Fibroblast of lung (primary cell): ENCODE results near the gene EFNA2.

Experiments
- EZH2 ChIP-seq: IDR thresholded peaks from 2 replicates; pipeline ENCODE4 v1.5.1; 2012; ENCODE audit warnings: low read length, control low read depth, mild to moderate bottlenecking; ENCODE audit errors: missing control alignments
- TF ChIP-seq, protein P1 (sequence below), 2 donors: IDR thresholded peaks in 1 of 2; conservative IDR thresholded peaks in 1 of 2; 1 replicate in 1 of 2; 2 replicates in 1 of 2; pipeline ENCODE4 v1.5.1; 2011 to 2012; ENCODE audit warnings: low read length in 2 of 2, control low read depth in 1 of 2, inconsistent platforms in 1 of 2, low read depth in 1 of 2, mild to moderate bottlenecking in 1 of 2

- TF ChIP-seq, protein P1, sequence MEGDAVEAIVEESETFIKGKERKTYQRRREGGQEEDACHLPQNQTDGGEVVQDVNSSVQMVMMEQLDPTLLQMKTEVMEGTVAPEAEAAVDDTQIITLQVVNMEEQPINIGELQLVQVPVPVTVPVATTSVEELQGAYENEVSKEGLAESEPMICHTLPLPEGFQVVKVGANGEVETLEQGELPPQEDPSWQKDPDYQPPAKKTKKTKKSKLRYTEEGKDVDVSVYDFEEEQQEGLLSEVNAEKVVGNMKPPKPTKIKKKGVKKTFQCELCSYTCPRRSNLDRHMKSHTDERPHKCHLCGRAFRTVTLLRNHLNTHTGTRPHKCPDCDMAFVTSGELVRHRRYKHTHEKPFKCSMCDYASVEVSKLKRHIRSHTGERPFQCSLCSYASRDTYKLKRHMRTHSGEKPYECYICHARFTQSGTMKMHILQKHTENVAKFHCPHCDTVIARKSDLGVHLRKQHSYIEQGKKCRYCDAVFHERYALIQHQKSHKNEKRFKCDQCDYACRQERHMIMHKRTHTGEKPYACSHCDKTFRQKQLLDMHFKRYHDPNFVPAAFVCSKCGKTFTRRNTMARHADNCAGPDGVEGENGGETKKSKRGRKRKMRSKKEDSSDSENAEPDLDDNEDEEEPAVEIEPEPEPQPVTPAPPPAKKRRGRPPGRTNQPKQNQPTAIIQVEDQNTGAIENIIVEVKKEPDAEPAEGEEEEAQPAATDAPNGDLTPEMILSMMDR (conservative IDR thresholded peaks at IDR 0.05 in 1 of 2, IDR thresholded peaks at IDR 0.05 in 1 of 2; ENCODE audit: low read depth in 1 of 2, low read length in 2 of 2) = no peak
- no peak for TF ChIP-seq EZH2
These were observed 3.0 kb upstream of the EFNA2 start for GRCh38 chr19:1282588-1283206.
